Measurements from ENCODE around the gene PRR30. TPM values are rescaled to one million over a fixed set of nuclear protein-coding genes. Genes with fewer than 3 reads are reported as not detected.

Gene PRR30
- total RNA-seq: not detected

GRCh38 chr2:27139310-27139709 lies at the start of gene PRR30:
PRR30 (minus strand) TSS chr2:27139410; CDS start chr2:27138329, 1,081 bp downstream.
- no peak within 1 kb of the TSS for H3K27ac ChIP-seq
- no peaks in the 10 kb centered on the region for H3K9me3 ChIP-seq
- no peak for TF ChIP-seq POLR2A (IDR thresholded peaks at IDR 0.05)
- TF ChIP-seq EP300 (IDR thresholded peaks at IDR 0.05): no peak
- TF ChIP-seq POLR2AphosphoS5 (IDR thresholded peaks at IDR 0.05): no peak
- TF ChIP-seq, protein P1, sequence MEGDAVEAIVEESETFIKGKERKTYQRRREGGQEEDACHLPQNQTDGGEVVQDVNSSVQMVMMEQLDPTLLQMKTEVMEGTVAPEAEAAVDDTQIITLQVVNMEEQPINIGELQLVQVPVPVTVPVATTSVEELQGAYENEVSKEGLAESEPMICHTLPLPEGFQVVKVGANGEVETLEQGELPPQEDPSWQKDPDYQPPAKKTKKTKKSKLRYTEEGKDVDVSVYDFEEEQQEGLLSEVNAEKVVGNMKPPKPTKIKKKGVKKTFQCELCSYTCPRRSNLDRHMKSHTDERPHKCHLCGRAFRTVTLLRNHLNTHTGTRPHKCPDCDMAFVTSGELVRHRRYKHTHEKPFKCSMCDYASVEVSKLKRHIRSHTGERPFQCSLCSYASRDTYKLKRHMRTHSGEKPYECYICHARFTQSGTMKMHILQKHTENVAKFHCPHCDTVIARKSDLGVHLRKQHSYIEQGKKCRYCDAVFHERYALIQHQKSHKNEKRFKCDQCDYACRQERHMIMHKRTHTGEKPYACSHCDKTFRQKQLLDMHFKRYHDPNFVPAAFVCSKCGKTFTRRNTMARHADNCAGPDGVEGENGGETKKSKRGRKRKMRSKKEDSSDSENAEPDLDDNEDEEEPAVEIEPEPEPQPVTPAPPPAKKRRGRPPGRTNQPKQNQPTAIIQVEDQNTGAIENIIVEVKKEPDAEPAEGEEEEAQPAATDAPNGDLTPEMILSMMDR (IDR thresholded peaks at IDR 0.05): no peak
- WGBS: 88% methylated on average over 4 of the region's 4 CpGs
- H3K36me3 ChIP-seq: no peaks in the 10 kb centered on the region
- no peak within 1 kb of the TSS for H3K4me3 ChIP-seq
- peaks cover 3% of the 10 kb centered on the region for H3K4me1 ChIP-seq
- no peak for DNase-seq (ENCODE audit: low spot score in 2 of 2)
- no peaks in the 10 kb centered on the region for H3K27me3 ChIP-seq

DNA sequence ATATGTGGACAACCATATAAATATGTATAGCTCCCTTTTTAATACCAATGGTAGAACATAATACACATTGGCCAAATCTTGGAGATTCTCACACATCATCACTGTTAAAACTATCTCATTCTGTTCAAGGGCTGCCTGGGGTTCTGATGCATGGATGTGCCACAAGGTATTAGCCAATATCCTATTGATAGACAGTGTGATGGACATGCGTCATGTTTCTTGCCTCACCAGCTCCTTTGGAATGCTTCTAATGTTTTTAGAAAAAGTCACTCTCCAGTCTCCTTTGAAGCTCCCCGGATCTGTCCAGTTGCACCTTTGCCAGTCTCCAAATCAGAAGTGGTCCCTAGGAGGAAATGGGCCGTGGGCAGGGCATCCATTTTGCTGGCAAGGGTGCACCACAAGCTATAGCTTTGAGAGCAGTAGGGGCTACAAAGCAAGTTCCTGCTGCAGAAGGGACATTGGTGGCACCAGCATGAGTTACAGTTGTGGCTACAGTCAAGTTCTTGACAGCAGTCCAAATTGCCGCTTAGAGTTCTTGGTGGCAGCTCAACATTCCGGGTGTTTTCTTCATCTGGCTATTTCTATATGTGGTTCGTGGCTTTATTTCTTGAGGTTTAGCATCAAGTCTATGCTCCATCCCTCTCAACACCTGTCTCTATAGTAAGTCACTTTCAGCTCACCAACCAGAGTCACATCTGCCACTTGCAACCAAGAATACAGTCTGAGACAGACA lies 47.6 kb upstream of the PRR30 start:
- Histone ChIP-seq H3K36me3 (no peaks in the 10 kb centered on the region), H3K27me3 (no peaks in the 10 kb centered on the region), H3K4me1 (peaks cover 20% of the 10 kb centered on the region), H3K9me3 (no peaks in the 10 kb centered on the region), H3K27ac (peak overlapping the region; percentile 82), H3K4me3 (no peak overlapping the region)
- TF ChIP-seq POLR2A (IDR thresholded peaks at IDR 0.05): no peak
- 61% methylated on average over 6 of the region's 6 CpGs for WGBS
- no peak for DNase-seq (ENCODE audit: low spot score in 2 of 2)

DNA sequence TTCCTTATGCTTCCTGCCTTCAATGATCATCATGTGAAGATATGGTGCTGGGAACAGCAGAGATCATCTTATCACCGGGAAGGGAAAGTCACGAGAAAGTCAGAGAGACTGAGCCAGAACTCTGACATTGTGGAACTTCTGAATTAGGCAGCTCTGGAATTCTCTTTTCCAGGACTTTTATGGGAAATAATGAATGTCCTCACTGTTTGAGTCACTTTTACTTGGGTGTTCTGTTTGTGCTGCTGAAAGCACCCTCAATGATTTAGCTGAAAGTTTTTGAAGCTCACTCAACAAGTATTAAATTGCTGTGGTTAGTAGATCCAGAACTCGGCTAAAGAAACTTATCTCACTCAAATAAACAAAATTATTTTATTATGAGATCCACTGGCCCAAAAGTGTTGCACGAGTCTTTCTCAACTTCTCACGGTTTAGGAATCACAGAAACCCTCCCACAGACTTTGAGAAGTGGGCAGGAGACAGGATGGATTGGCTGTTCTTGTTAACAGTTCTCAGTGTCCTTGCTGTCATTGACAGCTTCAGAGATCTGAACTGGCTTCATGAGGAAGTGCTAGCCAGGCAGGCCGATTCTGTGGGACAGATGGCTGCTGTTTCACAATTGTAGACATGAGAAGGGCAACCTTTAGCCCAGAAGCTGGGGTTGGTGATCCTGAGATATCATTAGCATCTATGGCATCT lies 46.3 kb upstream of the PRR30 start:
- peak in 2 of 3 donors; percentile 54 to 59 for TF ChIP-seq POLR2AphosphoS5 (IDR thresholded peaks at IDR 0.05)
- TF ChIP-seq EP300 (IDR thresholded peaks at IDR 0.05): no peak
- no peaks in the 10 kb centered on the region for H3K36me3 ChIP-seq
- H3K27me3 ChIP-seq: no peaks in the 10 kb centered on the region
- no peak overlapping the region for H3K4me3 ChIP-seq
- H3K27ac ChIP-seq: peak overlapping the region; percentile 82
- peak; percentile 81 to 86 for DNase-seq (ENCODE audit: low spot score in 2 of 2)
- H3K9me3 ChIP-seq: no peaks in the 10 kb centered on the region
- peaks cover 20% of the 10 kb centered on the region for H3K4me1 ChIP-seq
- 42% methylated on average over 6 of the region's 6 CpGs for WGBS

DNA sequence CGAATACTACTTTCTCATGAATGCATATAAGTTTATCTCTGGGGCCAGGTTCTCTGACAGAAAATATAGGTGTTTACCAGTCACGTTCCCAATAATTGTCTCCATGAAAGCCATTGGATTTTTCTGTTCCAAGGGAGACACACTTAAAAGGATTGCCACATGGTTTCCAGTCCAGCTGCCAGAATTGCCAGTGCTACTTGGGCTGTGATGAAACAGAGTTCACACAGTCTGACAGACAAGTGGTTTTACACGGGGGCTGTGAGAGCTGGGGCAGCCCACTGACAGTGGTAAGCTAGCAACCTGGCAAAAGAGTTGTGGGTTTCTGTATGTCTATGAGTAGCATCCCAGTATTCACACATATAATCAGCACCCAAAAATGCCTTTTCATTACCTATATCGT lies 44.9 kb upstream of the PRR30 start:
- 58% methylated on average over 4 of the region's 4 CpGs for WGBS
- Histone ChIP-seq H3K27me3 (no peaks in the 10 kb centered on the region), H3K4me1 (peaks cover 28% of the 10 kb centered on the region), H3K27ac (peak overlapping the region; percentile 82), H3K9me3 (no peaks in the 10 kb centered on the region), H3K4me3 (no peak overlapping the region), H3K36me3 (no peaks in the 10 kb centered on the region)
- TF ChIP-seq, protein P1 (IDR thresholded peaks at IDR 0.05): no peak
- TF ChIP-seq POLR2AphosphoS5 (IDR thresholded peaks at IDR 0.05): peak in 1 of 3 donors; percentile 32
- DNase-seq (ENCODE audit: low spot score in 2 of 2): peak in 1 of 2 donors; percentile 84

- TF ChIP-seq POLR2A (IDR thresholded peaks at IDR 0.05): no peak
- TF ChIP-seq, protein P1 (IDR thresholded peaks at IDR 0.05): no peak
- H3K27ac ChIP-seq: no peak overlapping the region
- peaks cover 6% of the 10 kb centered on the region for H3K27me3 ChIP-seq
- H3K4me3 ChIP-seq: no peak overlapping the region
- peaks cover 28% of the 10 kb centered on the region for H3K4me1 ChIP-seq
- H3K36me3 ChIP-seq: no peaks in the 10 kb centered on the region
- 56% methylated on average over 4 of the region's 4 CpGs for WGBS
- no peak for DNase-seq (ENCODE audit: low spot score in 2 of 2)
- H3K9me3 ChIP-seq: no peaks in the 10 kb centered on the region
Measured at GRCh38 chr2:27182346-27182745, 43.1 kb upstream of the PRR30 start.

GRCh38 chr2:27179344-27180000 lies 40.3 kb upstream of the PRR30 start:
- peak overlapping the region; percentile 38 for H3K27ac ChIP-seq

More at GRCh38 chr2:27179344-27180000, 40.3 kb upstream of the PRR30 start:
- peaks cover 16% of the 10 kb centered on the region for H3K4me1 ChIP-seq
- peaks cover 11% of the 10 kb centered on the region for H3K27me3 ChIP-seq
- no peak overlapping the region for H3K4me3 ChIP-seq
- no peaks in the 10 kb centered on the region for H3K36me3 ChIP-seq
- 70% methylated on average over 3 of the region's 3 CpGs for WGBS
- TF ChIP-seq, protein P1 (IDR thresholded peaks at IDR 0.05): no peak
- TF ChIP-seq EP300 (IDR thresholded peaks at IDR 0.05): no peak
- no peak for TF ChIP-seq POLR2A (IDR thresholded peaks at IDR 0.05)
- TF ChIP-seq POLR2AphosphoS5 (IDR thresholded peaks at IDR 0.05): no peak
- peak in 1 of 2 donors; percentile 14 for DNase-seq (ENCODE audit: low spot score in 2 of 2)
- H3K9me3 ChIP-seq: no peaks in the 10 kb centered on the region
